ENCODE results near the gene CSNK2A3.

Gene CSNK2A3

DNA sequence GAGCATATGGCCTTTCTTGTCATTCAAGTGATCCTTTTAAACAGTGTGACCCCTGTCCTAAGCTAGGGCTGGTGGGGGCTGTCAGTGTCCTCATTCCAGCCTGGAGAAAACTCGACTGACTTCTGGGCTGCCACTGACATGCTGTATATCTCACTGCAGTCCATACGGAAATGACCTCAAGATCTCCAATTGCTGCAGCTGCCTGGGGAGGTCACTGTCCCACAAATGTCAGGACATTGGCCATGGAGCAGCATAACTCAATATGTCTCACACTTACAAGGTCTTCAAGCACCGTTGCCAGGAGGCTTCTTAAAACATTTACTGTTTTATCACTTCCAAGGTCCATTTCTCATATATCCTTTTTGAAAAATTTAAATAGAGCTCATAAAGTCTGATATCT lies 27.8 kb upstream of the CSNK2A3 start:
- Histone ChIP-seq H3K36me3 (ENCODE audit: insufficient read depth, low read length) (no peaks in the 10 kb centered on the region), H3K4me2 (ENCODE audit: low read depth, low read length, poor library complexity, severe bottlenecking) (no peak overlapping the region), H3F3A (ENCODE audit: low read depth) (no peaks in the 10 kb centered on the region), H3K4me1 (ENCODE audit: insufficient read depth, low read length, poor library complexity, severe bottlenecking) (no peaks in the 10 kb centered on the region), H3K9ac (ENCODE audit: low read depth, low read length, poor library complexity, severe bottlenecking) (no peak overlapping the region), H2AFZ (ENCODE audit: low read length) (no peak overlapping the region), H4K20me1 (ENCODE audit: insufficient read depth, low read length, poor library complexity, severe bottlenecking) (no peaks in the 10 kb centered on the region), H3K27me3 (ENCODE audit: insufficient read depth, low read length, poor library complexity, severe bottlenecking) (no peaks in the 10 kb centered on the region), H3K9me3 (ENCODE audit: insufficient read depth, low read depth, low read length) (no peaks in the 10 kb centered on the region), H3K79me2 (ENCODE audit: insufficient read depth, low read length) (no peaks in the 10 kb centered on the region), H3K4me3 (ENCODE audit: low read length, poor library complexity, severe bottlenecking) (no peak overlapping the region), H3K9me2 (replicated peaks; ENCODE audit: low read depth, low read length) (no peaks in the 10 kb centered on the region)
- no peak for TF ChIP-seq EZH2phosphoT487 (IDR thresholded peaks at IDR 0.05; ENCODE audit: borderline replicate concordance)
- TF ChIP-seq, protein P1, sequence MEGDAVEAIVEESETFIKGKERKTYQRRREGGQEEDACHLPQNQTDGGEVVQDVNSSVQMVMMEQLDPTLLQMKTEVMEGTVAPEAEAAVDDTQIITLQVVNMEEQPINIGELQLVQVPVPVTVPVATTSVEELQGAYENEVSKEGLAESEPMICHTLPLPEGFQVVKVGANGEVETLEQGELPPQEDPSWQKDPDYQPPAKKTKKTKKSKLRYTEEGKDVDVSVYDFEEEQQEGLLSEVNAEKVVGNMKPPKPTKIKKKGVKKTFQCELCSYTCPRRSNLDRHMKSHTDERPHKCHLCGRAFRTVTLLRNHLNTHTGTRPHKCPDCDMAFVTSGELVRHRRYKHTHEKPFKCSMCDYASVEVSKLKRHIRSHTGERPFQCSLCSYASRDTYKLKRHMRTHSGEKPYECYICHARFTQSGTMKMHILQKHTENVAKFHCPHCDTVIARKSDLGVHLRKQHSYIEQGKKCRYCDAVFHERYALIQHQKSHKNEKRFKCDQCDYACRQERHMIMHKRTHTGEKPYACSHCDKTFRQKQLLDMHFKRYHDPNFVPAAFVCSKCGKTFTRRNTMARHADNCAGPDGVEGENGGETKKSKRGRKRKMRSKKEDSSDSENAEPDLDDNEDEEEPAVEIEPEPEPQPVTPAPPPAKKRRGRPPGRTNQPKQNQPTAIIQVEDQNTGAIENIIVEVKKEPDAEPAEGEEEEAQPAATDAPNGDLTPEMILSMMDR (conservative IDR thresholded peaks at IDR 0.05; ENCODE audit: low read length): no peak

DNA sequence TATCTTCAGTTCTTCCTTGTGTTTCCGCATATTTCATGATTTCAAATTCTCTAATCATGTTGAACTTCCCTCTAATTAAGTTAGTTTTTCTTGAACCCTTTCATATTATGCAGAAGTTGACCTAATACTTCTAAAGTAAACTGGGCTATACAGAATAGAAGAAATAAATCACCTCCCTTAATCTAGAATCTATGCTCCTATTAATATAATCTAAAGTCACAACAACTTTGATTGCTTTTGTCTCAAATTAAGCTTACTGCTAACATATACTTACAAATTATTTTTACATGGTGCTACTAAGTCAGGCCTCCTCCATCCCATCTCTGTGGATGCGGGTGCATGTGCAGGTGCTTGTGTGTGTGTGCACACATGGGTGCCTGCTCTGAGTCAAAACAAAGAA lies 27.3 kb upstream of the CSNK2A3 start:
- TF ChIP-seq, protein P1 (conservative IDR thresholded peaks at IDR 0.05; ENCODE audit: low read length): no peak
- no peak for TF ChIP-seq EZH2phosphoT487 (IDR thresholded peaks at IDR 0.05; ENCODE audit: borderline replicate concordance)
- no peaks in the 10 kb centered on the region for H3K9me2 ChIP-seq (replicated peaks; ENCODE audit: low read depth, low read length)
- no peak overlapping the region for H3K4me2 ChIP-seq (ENCODE audit: low read depth, low read length, poor library complexity, severe bottlenecking)
- H3K79me2 ChIP-seq (ENCODE audit: insufficient read depth, low read length): no peaks in the 10 kb centered on the region
- H3K4me1 ChIP-seq (ENCODE audit: insufficient read depth, low read length, poor library complexity, severe bottlenecking): no peaks in the 10 kb centered on the region
- no peak overlapping the region for H2AFZ ChIP-seq (ENCODE audit: low read length)
- no peaks in the 10 kb centered on the region for H4K20me1 ChIP-seq (ENCODE audit: insufficient read depth, low read length, poor library complexity, severe bottlenecking)
- H3K4me3 ChIP-seq (ENCODE audit: low read length, poor library complexity, severe bottlenecking): no peak overlapping the region
- H3K9me3 ChIP-seq (ENCODE audit: insufficient read depth, low read depth, low read length): no peaks in the 10 kb centered on the region
- no peak overlapping the region for H3K9ac ChIP-seq (ENCODE audit: low read depth, low read length, poor library complexity, severe bottlenecking)
- H3F3A ChIP-seq (ENCODE audit: low read depth): no peaks in the 10 kb centered on the region
- H3K36me3 ChIP-seq (ENCODE audit: insufficient read depth, low read length): no peaks in the 10 kb centered on the region
- no peaks in the 10 kb centered on the region for H3K27me3 ChIP-seq (ENCODE audit: insufficient read depth, low read length, poor library complexity, severe bottlenecking)

DNA sequence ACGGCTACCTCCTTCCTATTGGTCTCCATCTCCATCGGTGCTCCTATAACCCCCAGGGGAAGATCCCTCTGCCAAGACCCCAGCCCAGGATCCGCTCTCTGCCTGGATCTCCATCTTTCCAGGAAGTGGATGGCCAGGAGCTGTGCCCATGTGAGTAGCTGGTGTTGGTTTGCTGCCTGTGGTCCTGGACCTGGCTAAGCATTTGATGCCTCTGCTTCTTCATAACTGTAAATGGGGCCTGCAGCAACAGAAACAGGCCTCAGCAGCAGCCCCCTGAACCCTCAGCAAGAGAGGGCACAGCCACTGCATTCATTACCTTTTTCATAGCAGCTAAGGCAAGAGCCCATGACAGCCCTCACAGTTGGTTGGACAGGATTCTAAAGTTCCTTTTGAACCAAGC lies 26.6 kb upstream of the CSNK2A3 start:
- H3K9ac ChIP-seq (ENCODE audit: low read depth, low read length, poor library complexity, severe bottlenecking): no peak overlapping the region
- no peak overlapping the region for H2AFZ ChIP-seq (ENCODE audit: low read length)
- no peaks in the 10 kb centered on the region for H3K9me3 ChIP-seq (ENCODE audit: insufficient read depth, low read depth, low read length)
- H4K20me1 ChIP-seq (ENCODE audit: insufficient read depth, low read length, poor library complexity, severe bottlenecking): no peaks in the 10 kb centered on the region
- H3K4me1 ChIP-seq (ENCODE audit: insufficient read depth, low read length, poor library complexity, severe bottlenecking): no peaks in the 10 kb centered on the region
- TF ChIP-seq, protein P1 (conservative IDR thresholded peaks at IDR 0.05; ENCODE audit: low read length): no peak
- no peak for TF ChIP-seq EZH2phosphoT487 (IDR thresholded peaks at IDR 0.05; ENCODE audit: borderline replicate concordance)
- no peaks in the 10 kb centered on the region for H3K27me3 ChIP-seq (ENCODE audit: insufficient read depth, low read length, poor library complexity, severe bottlenecking)
- no peak overlapping the region for H3K4me2 ChIP-seq (ENCODE audit: low read depth, low read length, poor library complexity, severe bottlenecking)
- H3K79me2 ChIP-seq (ENCODE audit: insufficient read depth, low read length): no peaks in the 10 kb centered on the region
- H3K9me2 ChIP-seq (replicated peaks; ENCODE audit: low read depth, low read length): no peaks in the 10 kb centered on the region
- no peaks in the 10 kb centered on the region for H3K36me3 ChIP-seq (ENCODE audit: insufficient read depth, low read length)
- no peaks in the 10 kb centered on the region for H3F3A ChIP-seq (ENCODE audit: low read depth)
- no peak overlapping the region for H3K4me3 ChIP-seq (ENCODE audit: low read length, poor library complexity, severe bottlenecking)

Measured in Loucy (cell line).